Effector memory CD4-positive, alpha-beta T cell (primary cell): ENCODE measurements around the gene OTOP3.

ENCODE experiments used
- DNase-seq, 3 donors: peaks; one replicate each; pipeline ENCODE4 v3.0.0-alpha.2; 2020
- H3K27ac ChIP-seq: 2 replicates; pipeline ENCODE4 v1.7.0; 2013; ENCODE audit warnings: mild to moderate bottlenecking, low read length, moderate library complexity; ENCODE audit not compliant: insufficient read depth, poor library complexity, severe bottlenecking
- H3K27me3 ChIP-seq: replicated peaks from 2 replicates; pipeline ENCODE4 v1.7.0; 2013; ENCODE audit warnings: mild to moderate bottlenecking, low read length; ENCODE audit not compliant: insufficient read depth, control insufficient read depth, poor library complexity, severe bottlenecking
- H3K36me3 ChIP-seq: 2 replicates; pipeline ENCODE4 v1.7.0; 2013; ENCODE audit warnings: mild to moderate bottlenecking, low read length, moderate library complexity; ENCODE audit not compliant: control insufficient read depth, insufficient read depth
- H3K4me1 ChIP-seq: 2 replicates; pipeline ENCODE4 v1.7.0; 2013; ENCODE audit warnings: low read length, mild to moderate bottlenecking; ENCODE audit not compliant: control insufficient read depth, insufficient read depth, poor library complexity, severe bottlenecking
- H3K4me3 ChIP-seq: 2 replicates; pipeline ENCODE4 v1.7.0; 2013; ENCODE audit warnings: low read length, low read depth, mild to moderate bottlenecking; ENCODE audit not compliant: insufficient read depth, poor library complexity, severe bottlenecking
- H3K9me3 ChIP-seq: 2 replicates; pipeline ENCODE4 v1.7.0; 2013; ENCODE audit warnings: mild to moderate bottlenecking, low read length, moderate library complexity; ENCODE audit not compliant: control insufficient read depth

OTOP3 gene

GRCh38 chr17:74951680-74952421, 16.2 kb downstream of the OTOP3 start:
- Histone ChIP-seq H3K36me3 (no peaks in the 10 kb centered on the region), H3K4me1 (no peaks in the 10 kb centered on the region), H3K27me3 (no peaks in the 10 kb centered on the region), H3K4me3 (no peak overlapping the region), H3K9me3 (no peaks in the 10 kb centered on the region), H3K27ac (no peak overlapping the region)
- DNase-seq: no peak

DNA sequence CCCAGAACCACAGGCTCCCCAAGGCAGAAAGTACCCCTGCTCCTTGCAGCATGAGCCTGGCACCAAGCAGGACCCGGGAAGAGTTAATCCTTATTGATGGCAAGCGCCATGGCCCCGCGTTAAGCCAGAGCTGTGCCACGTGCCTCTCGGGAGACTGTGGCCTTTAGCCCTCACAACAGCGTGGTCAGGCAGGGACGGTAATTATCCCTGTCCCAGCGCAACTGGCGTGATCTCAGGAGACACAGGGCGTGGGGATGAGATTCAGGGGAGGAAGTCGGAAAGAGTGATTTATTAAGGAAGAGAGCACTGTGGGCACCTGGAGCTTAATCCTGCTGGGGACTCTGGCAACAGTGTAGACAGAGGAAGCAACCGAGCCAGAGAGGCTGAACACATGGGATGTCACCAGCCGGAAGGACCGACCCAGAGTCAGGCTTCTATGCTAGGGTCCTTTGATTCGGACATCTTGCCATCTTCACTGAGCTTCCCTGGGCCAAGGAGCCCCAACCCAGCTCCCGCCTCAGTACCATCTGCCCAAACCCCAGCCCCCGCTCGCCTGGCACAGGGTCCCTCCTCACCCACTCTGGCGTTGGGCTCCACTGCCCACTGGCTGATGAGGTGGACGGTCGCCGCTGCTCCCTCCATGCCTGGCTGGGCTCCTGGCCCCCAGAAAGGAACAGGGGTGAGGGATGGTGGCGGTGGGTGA, 16.9 kb downstream of the OTOP3 start:
- no peaks in the 10 kb centered on the region for H3K9me3 ChIP-seq
- no peaks in the 10 kb centered on the region for H3K4me1 ChIP-seq
- DNase-seq: no peak
- H3K27me3 ChIP-seq: no peaks in the 10 kb centered on the region
- no peak overlapping the region for H3K4me3 ChIP-seq
- no peak overlapping the region for H3K27ac ChIP-seq
- H3K36me3 ChIP-seq: no peaks in the 10 kb centered on the region

DNA sequence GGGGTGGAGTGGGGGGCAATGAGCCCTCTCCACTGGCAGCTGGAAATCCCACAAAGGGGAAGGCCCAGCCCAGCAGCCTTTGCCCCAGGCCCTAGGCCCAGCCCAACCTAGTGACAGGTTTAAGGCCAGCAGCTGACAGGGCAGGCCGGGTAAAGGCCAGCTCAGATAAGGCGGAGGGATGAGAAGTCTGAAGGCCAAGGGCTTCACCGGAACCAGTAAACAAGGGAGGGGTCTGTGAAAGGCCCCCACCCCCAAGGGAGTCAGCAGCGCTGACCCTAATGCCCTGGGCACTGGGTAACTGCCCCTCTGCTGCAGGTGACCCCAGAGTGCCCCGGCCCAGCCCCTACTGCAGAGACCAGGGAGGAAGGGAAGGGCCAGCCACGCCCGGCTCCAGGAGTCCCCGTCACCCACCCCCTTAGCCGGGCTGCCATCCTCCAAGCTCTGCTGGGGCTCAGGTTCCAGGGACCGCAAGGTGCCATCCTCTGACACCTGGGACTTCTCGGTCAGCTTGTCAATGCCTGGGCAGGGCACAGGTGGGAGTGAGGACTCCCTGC, 17.5 kb downstream of the OTOP3 start:
- Histone ChIP-seq H3K36me3 (no peaks in the 10 kb centered on the region), H3K9me3 (no peaks in the 10 kb centered on the region), H3K27ac (no peak overlapping the region), H3K27me3 (no peaks in the 10 kb centered on the region), H3K4me1 (no peaks in the 10 kb centered on the region), H3K4me3 (no peak overlapping the region)
- no peak for DNase-seq

DNA sequence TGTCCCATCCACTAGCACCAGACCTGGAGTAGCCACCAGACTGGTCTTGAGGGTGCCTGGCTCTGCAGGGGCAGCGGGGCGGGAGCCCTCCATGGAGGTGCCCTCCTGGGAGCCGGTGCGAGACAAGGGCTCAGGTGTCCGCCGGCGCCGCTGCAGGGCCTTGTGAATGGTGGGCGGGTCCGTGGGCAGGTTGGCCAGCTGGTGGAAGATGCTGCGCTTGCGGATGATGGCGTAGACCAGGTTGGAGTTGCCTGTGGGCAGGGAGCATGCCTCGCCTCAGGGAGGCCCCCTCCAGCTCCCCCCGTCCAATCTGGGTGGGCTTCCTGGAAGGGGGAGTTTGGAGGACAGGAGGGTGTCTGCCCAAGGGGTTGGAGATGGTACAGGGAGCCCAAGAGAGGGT, 18.4 kb downstream of the OTOP3 start:
- no peaks in the 10 kb centered on the region for H3K9me3 ChIP-seq
- H3K36me3 ChIP-seq: no peaks in the 10 kb centered on the region
- H3K27me3 ChIP-seq: no peaks in the 10 kb centered on the region

DNA sequence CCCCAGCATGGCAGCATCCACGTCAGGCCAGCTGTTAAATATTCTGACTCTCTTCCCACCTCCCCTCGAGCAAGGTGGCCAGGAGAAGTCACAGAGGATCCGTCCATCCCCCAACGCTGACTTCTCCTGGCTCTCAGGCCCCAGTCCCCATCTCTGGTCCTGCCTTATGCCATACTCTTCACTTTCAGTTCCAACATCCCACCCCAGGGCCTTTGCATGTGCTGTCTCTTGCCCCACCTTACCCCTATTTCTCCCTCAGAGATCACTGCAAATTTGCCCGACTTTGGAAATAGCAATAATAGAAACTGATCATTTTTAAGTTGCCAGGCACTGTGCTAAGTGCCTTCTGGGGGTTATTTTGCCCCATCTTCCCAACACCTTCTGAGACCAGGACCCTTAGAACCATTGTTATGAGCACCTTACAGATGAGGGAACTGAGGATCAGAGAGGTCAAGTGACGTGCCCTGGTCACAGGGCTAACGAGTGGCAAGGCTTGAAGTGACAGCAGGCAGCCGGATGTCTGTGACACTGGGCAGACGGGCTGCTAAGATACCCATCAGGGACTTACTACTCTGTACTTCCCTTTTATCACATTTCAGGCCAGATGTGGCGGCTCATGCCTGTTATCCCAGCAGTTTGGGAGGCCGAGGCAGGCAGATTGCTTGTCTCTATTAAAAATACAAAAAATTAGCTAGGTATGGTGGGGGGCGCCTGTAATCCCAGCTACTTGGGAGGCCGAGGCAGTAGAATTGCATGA, 19.1 kb downstream of the OTOP3 start:
- no peaks in the 10 kb centered on the region for H3K36me3 ChIP-seq
- H3K4me1 ChIP-seq: no peaks in the 10 kb centered on the region
- H3K9me3 ChIP-seq: no peaks in the 10 kb centered on the region
- H3K4me3 ChIP-seq: no peak overlapping the region
- H3K27ac ChIP-seq: no peak overlapping the region
- DNase-seq: no peak
- H3K27me3 ChIP-seq: no peaks in the 10 kb centered on the region

More for the DNA sequence above, 18.4 kb downstream of the OTOP3 start:
- H3K4me1 ChIP-seq: no peaks in the 10 kb centered on the region
- no peak overlapping the region for H3K27ac ChIP-seq
- DNase-seq: no peak
- H3K4me3 ChIP-seq: no peak overlapping the region

DNA sequence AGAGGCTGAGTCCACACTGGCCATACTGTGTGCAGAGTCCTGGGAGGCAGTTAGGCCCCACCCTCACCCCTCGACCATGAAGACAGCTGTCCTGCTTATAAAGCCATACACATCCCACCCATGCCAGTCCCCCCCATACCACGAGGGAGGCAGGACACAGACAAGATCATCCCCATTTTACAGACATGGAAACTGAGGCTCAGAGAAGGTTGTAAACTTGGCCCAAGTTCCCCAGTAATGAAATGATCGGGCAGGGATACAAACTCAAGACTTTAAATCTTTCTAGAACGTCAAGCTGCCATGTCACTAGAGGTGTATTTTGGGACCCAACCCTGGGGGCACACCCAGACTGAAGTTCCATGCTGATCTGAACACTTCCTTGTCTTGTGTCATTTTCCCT, 20.4 kb downstream of the OTOP3 start:
- Histone ChIP-seq H3K4me3 (no peak overlapping the region), H3K36me3 (no peaks in the 10 kb centered on the region), H3K27me3 (no peaks in the 10 kb centered on the region), H3K9me3 (no peaks in the 10 kb centered on the region), H3K27ac (no peak overlapping the region), H3K4me1 (no peaks in the 10 kb centered on the region)
- DNase-seq: no peak

- no peaks in the 10 kb centered on the region for H3K4me1 ChIP-seq
- H3K9me3 ChIP-seq: no peaks in the 10 kb centered on the region
- no peaks in the 10 kb centered on the region for H3K27me3 ChIP-seq
- H3K36me3 ChIP-seq: no peaks in the 10 kb centered on the region
- DNase-seq: peak; percentile 44 to 62 (median 52)
- no peak overlapping the region for H3K27ac ChIP-seq
- no peak overlapping the region for H3K4me3 ChIP-seq
These were observed 22.4 kb downstream of the OTOP3 start for GRCh38 chr17:74957935-74958740.

DNA sequence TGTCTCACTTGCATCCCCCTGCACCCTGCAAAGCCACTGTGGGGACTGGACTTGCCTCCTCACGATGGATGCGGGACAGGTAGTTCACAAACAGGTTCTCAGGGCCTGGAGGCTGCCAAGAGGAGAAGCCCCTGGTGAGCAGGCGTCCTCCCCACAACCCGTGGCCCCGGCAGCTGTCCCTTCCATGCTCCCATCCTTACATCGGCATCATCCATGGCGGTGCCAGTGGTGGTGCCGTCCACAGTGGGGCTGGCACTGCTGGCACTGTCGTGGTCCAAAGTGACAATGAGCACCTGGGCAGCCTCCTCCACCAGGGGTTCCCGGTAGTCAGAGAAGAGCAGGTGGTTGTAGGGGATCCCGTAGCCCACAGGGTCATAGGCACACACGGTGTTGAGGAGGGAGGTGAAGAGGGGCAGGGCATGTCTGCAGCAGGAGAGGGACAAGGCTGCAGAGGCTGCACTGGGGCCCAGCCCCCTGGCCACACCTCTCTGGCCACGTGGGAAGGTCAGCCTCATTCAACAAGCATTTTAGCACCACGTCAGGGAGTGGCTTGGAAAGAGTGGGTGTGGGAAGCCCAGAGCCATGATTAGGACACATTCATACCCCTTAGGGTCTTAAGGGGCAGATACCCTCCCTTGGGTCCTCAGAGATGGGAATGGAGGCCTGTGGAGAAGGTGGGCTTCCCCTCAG, 24.3 kb downstream of the OTOP3 start:
- Histone ChIP-seq H3K4me3 (no peak overlapping the region), H3K9me3 (no peaks in the 10 kb centered on the region), H3K27ac (no peak overlapping the region), H3K4me1 (no peaks in the 10 kb centered on the region), H3K36me3 (no peaks in the 10 kb centered on the region), H3K27me3 (no peaks in the 10 kb centered on the region)
- DNase-seq: no peak
